Nephron (organoid): ENCODE data around the gene PNMA6F.

Source experiments
- H3K27ac Mint-ChIP-seq, 3 experiments: 2 replicates each; pipeline ENCODE4 v1.8.0; 2020; ENCODE audit warnings: mixed read lengths in 3 of 3, mild to moderate bottlenecking in 2 of 3, moderate library complexity in 1 of 3
- H3K27me3 Mint-ChIP-seq: 2 replicates; pipeline ENCODE4 v1.8.0; 2021; ENCODE audit warnings: low read depth, mild to moderate bottlenecking, moderate library complexity, mixed read lengths
- H3K36me3 Mint-ChIP-seq: 2 replicates; pipeline ENCODE4 v1.8.0; 2020; ENCODE audit warnings: low read depth, mixed read lengths
- H3K4me1 Mint-ChIP-seq: 2 replicates; pipeline ENCODE4 v1.8.0; 2020; ENCODE audit warnings: mixed read lengths
- H3K4me3 Mint-ChIP-seq, 3 experiments: 2 replicates each; pipeline ENCODE4 v1.8.0; 2020; ENCODE audit warnings: mild to moderate bottlenecking in 3 of 3, mixed read lengths in 3 of 3, moderate library complexity in 2 of 3
- H3K9me3 Mint-ChIP-seq: 2 replicates; pipeline ENCODE4 v1.8.0; 2020; ENCODE audit warnings: mixed read lengths
- TF ChIP-seq, protein P1 (sequence below), 3 experiments: fragments of 200-600 bp; sonication (generic); IDR thresholded peaks; one replicate each; pipeline ENCODE4 v1.5.0; 2021; ENCODE audit warnings: antibody characterized with exemption in 3 of 3; ENCODE audit not compliant: unreplicated experiment in 3 of 3

Gene PNMA6F

GRCh38 chrX:153365670-153366069, 44.1 kb upstream of the PNMA6F start:
- TF ChIP-seq, protein P1, sequence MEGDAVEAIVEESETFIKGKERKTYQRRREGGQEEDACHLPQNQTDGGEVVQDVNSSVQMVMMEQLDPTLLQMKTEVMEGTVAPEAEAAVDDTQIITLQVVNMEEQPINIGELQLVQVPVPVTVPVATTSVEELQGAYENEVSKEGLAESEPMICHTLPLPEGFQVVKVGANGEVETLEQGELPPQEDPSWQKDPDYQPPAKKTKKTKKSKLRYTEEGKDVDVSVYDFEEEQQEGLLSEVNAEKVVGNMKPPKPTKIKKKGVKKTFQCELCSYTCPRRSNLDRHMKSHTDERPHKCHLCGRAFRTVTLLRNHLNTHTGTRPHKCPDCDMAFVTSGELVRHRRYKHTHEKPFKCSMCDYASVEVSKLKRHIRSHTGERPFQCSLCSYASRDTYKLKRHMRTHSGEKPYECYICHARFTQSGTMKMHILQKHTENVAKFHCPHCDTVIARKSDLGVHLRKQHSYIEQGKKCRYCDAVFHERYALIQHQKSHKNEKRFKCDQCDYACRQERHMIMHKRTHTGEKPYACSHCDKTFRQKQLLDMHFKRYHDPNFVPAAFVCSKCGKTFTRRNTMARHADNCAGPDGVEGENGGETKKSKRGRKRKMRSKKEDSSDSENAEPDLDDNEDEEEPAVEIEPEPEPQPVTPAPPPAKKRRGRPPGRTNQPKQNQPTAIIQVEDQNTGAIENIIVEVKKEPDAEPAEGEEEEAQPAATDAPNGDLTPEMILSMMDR (IDR thresholded peaks at IDR 0.05; ENCODE audit: unreplicated experiment in 3 of 3): no peak
- Mint-ChIP-seq H3K4me1 (peaks cover 2% of the 10 kb centered on the region), H3K9me3 (peaks cover 6% of the 10 kb centered on the region), H3K4me3 (no peak overlapping the region), H3K36me3 (peaks cover 3% of the 10 kb centered on the region), H3K27me3 (no peaks in the 10 kb centered on the region), H3K27ac (no peak overlapping the region)

GRCh38 chrX:153361781-153362397, 40.3 kb upstream of the PNMA6F start:
- no peaks in the 10 kb centered on the region for H3K4me1 Mint-ChIP-seq
- H3K27ac Mint-ChIP-seq: no peak overlapping the region
- peaks cover 9% of the 10 kb centered on the region for H3K36me3 Mint-ChIP-seq
- H3K27me3 Mint-ChIP-seq: no peaks in the 10 kb centered on the region
- H3K9me3 Mint-ChIP-seq: peaks cover 20% of the 10 kb centered on the region
- no peak overlapping the region for H3K4me3 Mint-ChIP-seq
- TF ChIP-seq, protein P1 (IDR thresholded peaks at IDR 0.05; ENCODE audit: unreplicated experiment in 3 of 3): no peak

DNA sequence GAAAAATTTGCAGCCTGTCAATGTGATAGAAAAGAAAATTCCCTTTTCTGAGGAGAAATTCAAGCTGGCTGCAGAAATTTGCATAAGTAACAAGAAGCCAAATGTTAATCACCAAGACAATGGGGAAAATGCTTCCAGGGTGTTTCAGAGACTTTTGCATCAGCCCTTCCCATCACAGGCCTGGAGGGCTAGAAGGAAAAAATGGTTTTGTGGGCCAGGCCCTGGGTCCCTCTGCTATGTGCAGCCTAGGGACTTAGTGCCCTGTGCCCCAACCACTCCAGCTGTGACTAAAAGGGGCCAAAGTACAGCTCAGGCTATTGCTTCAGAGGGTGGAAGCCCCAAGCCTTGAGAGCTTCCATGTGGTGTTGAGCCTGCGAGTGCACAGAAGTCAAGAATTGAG, 36.3 kb upstream of the PNMA6F start:
- H3K27ac Mint-ChIP-seq: no peak overlapping the region
- no peaks in the 10 kb centered on the region for H3K4me1 Mint-ChIP-seq
- H3K36me3 Mint-ChIP-seq: peaks cover 9% of the 10 kb centered on the region
- TF ChIP-seq, protein P1 (IDR thresholded peaks at IDR 0.05; ENCODE audit: unreplicated experiment in 3 of 3): no peak
- no peaks in the 10 kb centered on the region for H3K27me3 Mint-ChIP-seq
- peaks cover 37% of the 10 kb centered on the region for H3K9me3 Mint-ChIP-seq
- H3K4me3 Mint-ChIP-seq: no peak overlapping the region

DNA sequence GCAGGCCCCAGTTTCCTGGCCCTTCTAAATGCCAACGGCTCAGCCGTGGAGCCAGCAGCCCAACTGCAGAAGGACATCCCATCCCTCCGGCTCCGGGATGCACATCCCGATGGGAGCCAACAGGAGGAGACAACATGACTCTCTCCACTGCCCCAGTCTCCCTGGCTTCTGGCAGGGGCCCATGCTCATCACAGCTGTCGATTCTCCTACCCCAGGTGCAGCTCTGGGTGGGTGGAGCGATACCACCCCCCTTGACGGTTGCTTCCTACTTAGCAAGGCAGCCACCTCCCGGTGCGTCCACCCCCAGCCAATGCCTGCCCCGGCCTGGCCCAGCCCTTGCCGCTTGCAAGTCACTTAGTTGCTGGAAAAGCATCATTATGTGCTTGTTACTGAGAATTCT, 31.8 kb upstream of the PNMA6F start:
- no peaks in the 10 kb centered on the region for H3K4me1 Mint-ChIP-seq
- no peak overlapping the region for H3K27ac Mint-ChIP-seq

GRCh38 chrX:153352858-153353257, 31.3 kb upstream of the PNMA6F start:
- TF ChIP-seq, protein P1 (IDR thresholded peaks at IDR 0.05; ENCODE audit: unreplicated experiment in 3 of 3): no peak

More for the DNA sequence above, 31.8 kb upstream of the PNMA6F start:
- Mint-ChIP-seq H3K27me3 (no peaks in the 10 kb centered on the region), H3K4me3 (no peak overlapping the region), H3K36me3 (peaks cover 39% of the 10 kb centered on the region), H3K9me3 (peaks cover 30% of the 10 kb centered on the region)
- TF ChIP-seq, protein P1 (IDR thresholded peaks at IDR 0.05; ENCODE audit: unreplicated experiment in 3 of 3): no peak

GRCh38 chrX:153351981-153352380, 30.4 kb upstream of the PNMA6F start:
- no peaks in the 10 kb centered on the region for H3K27me3 Mint-ChIP-seq
- no peaks in the 10 kb centered on the region for H3K4me1 Mint-ChIP-seq
- H3K9me3 Mint-ChIP-seq: peaks cover 21% of the 10 kb centered on the region
- H3K4me3 Mint-ChIP-seq: no peak overlapping the region
- TF ChIP-seq, protein P1 (IDR thresholded peaks at IDR 0.05; ENCODE audit: unreplicated experiment in 3 of 3): no peak
- H3K36me3 Mint-ChIP-seq: peaks cover 44% of the 10 kb centered on the region
- no peak overlapping the region for H3K27ac Mint-ChIP-seq

More at GRCh38 chrX:153352858-153353257, 31.3 kb upstream of the PNMA6F start:
- H3K4me1 Mint-ChIP-seq: no peaks in the 10 kb centered on the region
- H3K27ac Mint-ChIP-seq: no peak overlapping the region
- peaks cover 27% of the 10 kb centered on the region for H3K9me3 Mint-ChIP-seq
- H3K4me3 Mint-ChIP-seq: no peak overlapping the region
- H3K36me3 Mint-ChIP-seq: peaks cover 43% of the 10 kb centered on the region
- no peaks in the 10 kb centered on the region for H3K27me3 Mint-ChIP-seq
